Skeletal muscle tissue (tissue), 4 donors: ENCODE measurements around the gene RAP1GDS1. TPM values are rescaled to one million over a fixed set of nuclear protein-coding genes. Genes with fewer than 3 reads are reported as not detected.

ENCODE experiments used
- H3K27ac ChIP-seq: one replicate; pipeline ENCODE4 v1.7.0; 2013; ENCODE audit warnings: mild to moderate bottlenecking, low read depth, low read length, inconsistent platforms
- H3K27me3 ChIP-seq, 3 donors: one replicate each; pipeline ENCODE4 v1.7.0; 2013; ENCODE audit warnings: low read length in 3 of 3; ENCODE audit not compliant: control insufficient read depth in 3 of 3, insufficient read depth in 3 of 3
- H3K36me3 ChIP-seq, 3 donors: one replicate each; pipeline ENCODE4 v1.7.0; 2013; ENCODE audit warnings: low read length in 3 of 3; ENCODE audit not compliant: control insufficient read depth in 3 of 3, insufficient read depth in 3 of 3
- H3K4me1 ChIP-seq, 3 donors: one replicate each; pipeline ENCODE4 v1.7.0; 2013; ENCODE audit warnings: low read length in 3 of 3, mild to moderate bottlenecking in 3 of 3; ENCODE audit not compliant: control insufficient read depth in 3 of 3, insufficient read depth in 3 of 3
- H3K4me3 ChIP-seq, 3 donors: one replicate each; pipeline ENCODE4 v1.7.0; 2013; ENCODE audit warnings: low read length in 3 of 3
- H3K9ac ChIP-seq, 3 donors: one replicate each; pipeline ENCODE4 v1.7.0; 2013; ENCODE audit warnings: low read length in 3 of 3, mild to moderate bottlenecking in 3 of 3, moderate library complexity in 2 of 3, low read depth in 1 of 3
- H3K9me3 ChIP-seq, 3 donors: one replicate each; pipeline ENCODE4 v1.7.0; 2013; ENCODE audit warnings: low read length in 3 of 3; ENCODE audit not compliant: control insufficient read depth in 3 of 3
- total RNA-seq: library from RNA; depleted of rRNA; stranded (reverse); fragments of >200 nt; gene quantifications from one replicate; pipeline ENCODE4 v1.2.3, GENCODE V29; 2014
- donor health status: Osteomylitis.

Gene RAP1GDS1
- total RNA-seq, 1 donor from 2014 or later: 27.7 TPM

DNA sequence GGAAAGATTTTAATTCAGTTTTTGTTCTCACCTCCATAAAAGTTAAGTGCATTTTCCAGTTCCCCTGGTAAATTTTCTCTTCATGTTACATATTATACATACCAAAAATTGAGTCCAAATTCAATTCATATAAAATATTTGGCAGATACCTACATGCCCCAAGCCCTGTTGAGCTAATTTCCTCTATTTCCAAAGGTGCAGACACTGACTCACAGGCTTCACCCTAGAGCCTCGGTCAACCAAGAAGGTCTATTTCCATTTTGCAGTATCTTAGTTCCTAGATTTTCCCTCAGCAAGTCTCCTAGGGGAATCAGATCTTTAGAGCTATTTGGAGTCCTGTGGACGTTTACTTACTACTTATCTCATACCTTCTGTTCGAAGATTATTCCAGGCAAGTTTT is 222.8 kb downstream of the RAP1GDS1 start:
- Histone ChIP-seq H3K27ac (no peak overlapping the region), H3K27me3 (no peaks in the 10 kb centered on the region), H3K4me1 (no peaks in the 10 kb centered on the region), H3K4me3 (no peak overlapping the region), H3K36me3 (no peaks in the 10 kb centered on the region), H3K9ac (no peak overlapping the region), H3K9me3 (no peaks in the 10 kb centered on the region)

- H3K27me3 ChIP-seq: no peaks in the 10 kb centered on the region
- H3K9ac ChIP-seq: no peak overlapping the region
- H3K9me3 ChIP-seq: no peaks in the 10 kb centered on the region
- no peaks in the 10 kb centered on the region for H3K36me3 ChIP-seq
- no peak overlapping the region for H3K27ac ChIP-seq
- H3K4me3 ChIP-seq: no peak overlapping the region
- no peaks in the 10 kb centered on the region for H3K4me1 ChIP-seq
Measured at GRCh38 chr4:98485816-98486345, 224.7 kb downstream of the RAP1GDS1 start.

GRCh38 chr4:98490251-98490650 is 229.1 kb downstream of the RAP1GDS1 start:
- peaks cover 0 to 2% (median 0%) of the 10 kb centered on the region in 3 donors for H3K4me1 ChIP-seq
- H3K4me3 ChIP-seq: no peak overlapping the region
- H3K9me3 ChIP-seq: no peaks in the 10 kb centered on the region

GRCh38 chr4:98491899-98492559 is 230.8 kb downstream of the RAP1GDS1 start:
- Histone ChIP-seq H3K27ac (no peak overlapping the region), H3K9me3 (no peaks in the 10 kb centered on the region), H3K27me3 (peaks cover 0 to 3% (median 0%) of the 10 kb centered on the region in 3 donors)

More at GRCh38 chr4:98490251-98490650, 229.1 kb downstream of the RAP1GDS1 start:
- Histone ChIP-seq H3K27me3 (peaks cover 0 to 3% (median 0%) of the 10 kb centered on the region in 3 donors), H3K36me3 (no peaks in the 10 kb centered on the region), H3K27ac (no peak overlapping the region), H3K9ac (no peak overlapping the region)

DNA sequence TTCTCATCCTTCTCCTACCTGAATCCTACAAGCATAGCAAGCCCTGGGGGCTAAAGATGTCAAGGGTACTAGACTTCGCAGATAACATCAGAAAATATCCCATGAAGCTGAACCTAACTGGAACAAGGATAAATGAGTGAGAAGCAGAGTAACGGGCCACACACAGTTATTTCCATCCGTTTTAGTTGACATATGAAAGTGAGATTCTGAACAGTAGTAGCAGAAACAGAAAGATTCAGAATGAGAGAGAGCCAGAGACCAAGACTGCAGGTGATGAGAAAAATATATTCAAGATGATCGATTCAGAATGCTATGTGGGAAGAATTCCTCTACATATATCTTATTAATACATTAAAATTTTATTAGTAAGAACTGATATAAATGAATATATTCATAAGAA is 232.1 kb downstream of the RAP1GDS1 start:
- H3K27ac ChIP-seq: no peak overlapping the region
- no peak overlapping the region for H3K4me3 ChIP-seq
- H3K9ac ChIP-seq: no peak overlapping the region
- H3K4me1 ChIP-seq: peaks cover 0 to 2% (median 0%) of the 10 kb centered on the region in 3 donors
- H3K27me3 ChIP-seq: peaks cover 0 to 3% (median 0%) of the 10 kb centered on the region in 3 donors
- no peaks in the 10 kb centered on the region for H3K36me3 ChIP-seq
- no peaks in the 10 kb centered on the region for H3K9me3 ChIP-seq

More at GRCh38 chr4:98491899-98492559, 230.8 kb downstream of the RAP1GDS1 start:
- Histone ChIP-seq H3K36me3 (no peaks in the 10 kb centered on the region), H3K9ac (no peak overlapping the region), H3K4me1 (peaks cover 0 to 2% (median 0%) of the 10 kb centered on the region in 3 donors), H3K4me3 (no peak overlapping the region)

Other genes starting within 250 kb of the RAP1GDS1 start
- gene STPG2, start 117.9 kb upstream of the RAP1GDS1 start, total RNA-seq: 0.52 TPM